ENCODE data around the gene DCAF5. TPM values are rescaled to one million over a fixed set of nuclear protein-coding genes. Genes with fewer than 3 reads are reported as not detected.

Gene DCAF5
- total RNA-seq, 2 donors from 2014 or later, result 20.5 to 25.4 TPM

GRCh38 chr14:69151458-69152180 is 1.3 kb downstream of the DCAF5 start:
- no peaks in the 10 kb centered on the region for H3K36me3 ChIP-seq (replicated peaks in 1 of 2; ENCODE audit: insufficient read depth in 1 of 2, low read depth in 2 of 2)
- intact Hi-C loops (cut with DNase I), result no loop called here
- no peaks in the 10 kb centered on the region for H3K9me3 ChIP-seq
- DNase-seq (peak; percentile 74 to 86 (median 78)), ATAC-seq (peak; percentile 63)
- TF ChIP-seq, protein P1, sequence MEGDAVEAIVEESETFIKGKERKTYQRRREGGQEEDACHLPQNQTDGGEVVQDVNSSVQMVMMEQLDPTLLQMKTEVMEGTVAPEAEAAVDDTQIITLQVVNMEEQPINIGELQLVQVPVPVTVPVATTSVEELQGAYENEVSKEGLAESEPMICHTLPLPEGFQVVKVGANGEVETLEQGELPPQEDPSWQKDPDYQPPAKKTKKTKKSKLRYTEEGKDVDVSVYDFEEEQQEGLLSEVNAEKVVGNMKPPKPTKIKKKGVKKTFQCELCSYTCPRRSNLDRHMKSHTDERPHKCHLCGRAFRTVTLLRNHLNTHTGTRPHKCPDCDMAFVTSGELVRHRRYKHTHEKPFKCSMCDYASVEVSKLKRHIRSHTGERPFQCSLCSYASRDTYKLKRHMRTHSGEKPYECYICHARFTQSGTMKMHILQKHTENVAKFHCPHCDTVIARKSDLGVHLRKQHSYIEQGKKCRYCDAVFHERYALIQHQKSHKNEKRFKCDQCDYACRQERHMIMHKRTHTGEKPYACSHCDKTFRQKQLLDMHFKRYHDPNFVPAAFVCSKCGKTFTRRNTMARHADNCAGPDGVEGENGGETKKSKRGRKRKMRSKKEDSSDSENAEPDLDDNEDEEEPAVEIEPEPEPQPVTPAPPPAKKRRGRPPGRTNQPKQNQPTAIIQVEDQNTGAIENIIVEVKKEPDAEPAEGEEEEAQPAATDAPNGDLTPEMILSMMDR (IDR thresholded peaks at IDR 0.05), result peak; percentile 24 to 65 (median 44)
- TF ChIP-seq POLR2A (IDR thresholded peaks at IDR 0.05), result peak in 2 of 3 donors; percentile 46
- H3K4me1 ChIP-seq, result peaks cover 46% of the 10 kb centered on the region
- 0% methylated on average over 29 to 56 of the region's 57 CpGs for WGBS, 2 donors
- H3K4me3 ChIP-seq, result peak overlapping the region; percentile 33 to 97
- no peaks in the 10 kb centered on the region for H3K27me3 ChIP-seq
- peak overlapping the region; percentile 94 to 98 (median 96) for H3K27ac ChIP-seq

DNA sequence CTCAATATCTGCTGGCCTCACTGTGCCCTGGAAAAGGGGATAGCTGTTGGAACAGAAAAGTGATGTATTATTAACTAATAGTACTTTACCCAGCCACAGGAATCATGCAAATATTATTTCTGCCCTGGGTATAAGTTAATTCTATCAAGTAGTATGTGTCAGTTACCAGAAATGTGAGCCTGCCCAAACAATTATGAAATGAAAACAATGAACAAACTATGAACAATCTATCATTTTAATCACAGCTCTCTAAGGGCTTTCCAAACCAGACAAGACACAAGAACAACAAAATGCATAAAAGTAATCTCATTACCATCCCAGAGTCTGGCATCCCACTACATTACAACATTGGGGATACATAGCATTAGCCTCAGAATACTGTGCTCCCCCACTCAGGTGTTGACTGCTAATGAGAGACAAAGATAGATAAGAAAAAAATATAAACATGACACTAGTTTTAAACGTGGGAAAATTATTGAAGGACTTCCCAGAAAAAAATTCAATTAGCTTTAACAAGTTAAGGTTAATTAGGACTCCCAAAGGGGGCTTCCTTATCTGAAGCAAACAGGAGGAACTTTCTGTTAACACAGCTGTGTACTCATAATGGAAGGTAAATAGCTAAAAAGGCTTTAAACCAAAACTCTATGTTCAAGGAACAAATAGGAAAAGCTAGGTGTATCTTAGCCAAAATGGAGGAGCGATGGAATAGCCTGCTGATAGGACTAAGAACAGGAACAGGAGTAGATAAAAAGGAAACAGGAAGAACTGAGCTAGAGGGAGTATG is 3.3 kb downstream of the DCAF5 start:
- intact Hi-C loops (cut with DNase I), result no loop called here
- Histone ChIP-seq H3K4me1 (peaks cover 47% of the 10 kb centered on the region), H3K27me3 (no peaks in the 10 kb centered on the region), H3K4me3 (no peak overlapping the region), H3K27ac (peak overlapping the region in 2 of 4 donors; percentile 2 to 94), H3K36me3 (replicated peaks in 1 of 2; ENCODE audit: insufficient read depth in 1 of 2, low read depth in 2 of 2) (no peaks in the 10 kb centered on the region), H3K9me3 (no peaks in the 10 kb centered on the region)
- no peak for TF ChIP-seq POLR2A (IDR thresholded peaks at IDR 0.05)
- TF ChIP-seq, protein P1 (IDR thresholded peaks at IDR 0.05), result no peak
- ATAC-seq (no peak), DNase-seq (no peak)
- WGBS, 2 donors, result 9 to 17% methylated on average over 2 of the region's 2 CpGs

DNA sequence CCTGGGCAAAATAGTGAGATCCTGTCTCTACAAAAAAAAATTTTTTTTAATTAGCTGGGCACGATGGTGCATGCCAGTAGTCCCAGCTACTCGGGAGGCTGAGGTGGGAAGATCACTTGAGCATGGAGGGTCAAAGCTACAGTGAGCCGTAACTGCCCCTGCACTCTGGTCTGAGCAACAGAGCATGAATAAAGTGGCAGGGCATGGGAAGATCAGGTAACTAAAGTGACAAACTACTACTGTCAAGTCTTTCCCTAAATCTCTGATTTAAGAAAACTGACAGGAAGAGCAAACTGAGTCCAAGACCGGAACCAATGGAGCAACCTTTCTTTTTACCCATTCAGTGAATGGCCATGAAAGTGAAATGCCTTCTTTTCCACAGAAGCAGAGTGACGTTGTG is 10.8 kb downstream of the DCAF5 start:
- TF ChIP-seq POLR2A (IDR thresholded peaks at IDR 0.05), result no peak
- TF ChIP-seq, protein P1 (IDR thresholded peaks at IDR 0.05), result no peak
- peaks cover 37% of the 10 kb centered on the region for H3K4me1 ChIP-seq
- DNase-seq, result no peak
- no peaks in the 10 kb centered on the region for H3K36me3 ChIP-seq (replicated peaks in 1 of 2; ENCODE audit: insufficient read depth in 1 of 2, low read depth in 2 of 2)
- H3K9me3 ChIP-seq, result no peaks in the 10 kb centered on the region
- no peak overlapping the region for H3K27ac ChIP-seq
- no peak overlapping the region for H3K4me3 ChIP-seq
- intact Hi-C loops (cut with DNase I), result no loop called here
- ATAC-seq, result no peak
- 91 to 93% methylated on average over 5 of the region's 5 CpGs for WGBS, 2 donors
- H3K27me3 ChIP-seq, result no peaks in the 10 kb centered on the region

DNA sequence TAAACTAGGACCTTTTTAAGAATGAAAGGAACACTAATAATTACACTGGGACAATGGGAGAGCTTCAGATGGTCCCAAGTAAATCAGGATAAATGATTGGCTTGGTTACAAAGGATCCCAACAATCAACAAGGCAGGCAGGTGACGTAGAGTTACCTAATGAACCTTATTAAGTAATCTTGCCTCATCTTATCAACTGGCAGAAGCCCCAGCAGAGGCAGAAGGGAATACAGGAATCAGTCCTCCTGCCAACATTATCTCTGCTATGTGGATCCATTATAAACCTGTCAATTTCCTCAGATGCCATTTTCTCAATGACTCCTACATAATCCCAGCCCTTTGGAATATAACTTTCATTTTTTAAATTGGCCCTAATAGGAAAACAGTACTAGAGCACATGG is 11.4 kb downstream of the DCAF5 start:
- 26 to 29% methylated on average over 1 of the region's 1 CpG for WGBS, 2 donors
- H3K27ac ChIP-seq, result no peak overlapping the region
- ATAC-seq (no peak), DNase-seq (no peak)
- H3K9me3 ChIP-seq, result no peaks in the 10 kb centered on the region
- H3K4me3 ChIP-seq, result no peak overlapping the region
- H3K4me1 ChIP-seq, result peaks cover 33% of the 10 kb centered on the region
- intact Hi-C loops (cut with DNase I), result no loop called here
- TF ChIP-seq, protein P1 (IDR thresholded peaks at IDR 0.05), result no peak
- no peak for TF ChIP-seq POLR2A (IDR thresholded peaks at IDR 0.05)
- H3K27me3 ChIP-seq, result no peaks in the 10 kb centered on the region
- H3K36me3 ChIP-seq (replicated peaks in 1 of 2; ENCODE audit: insufficient read depth in 1 of 2, low read depth in 2 of 2), result no peaks in the 10 kb centered on the region
